DND-41 (cell line): ENCODE measurements around the gene TFG.

Experiments used
- EZH2 ChIP-seq: IDR thresholded peaks from 3 replicates; pipeline ENCODE4 v1.6.1; 2012; ENCODE audit warnings: borderline replicate concordance, low read depth, mild to moderate bottlenecking, moderate library complexity, low read length, inconsistent platforms; ENCODE audit not compliant: severe bottlenecking
- TF ChIP-seq, protein P1 (sequence below): IDR thresholded peaks from 2 replicates; pipeline ENCODE4 v1.5.1; 2012; ENCODE audit warnings: borderline replicate concordance, low read length, moderate library complexity, mild to moderate bottlenecking; ENCODE audit not compliant: poor library complexity, severe bottlenecking; ENCODE audit errors: extremely low read depth

DNA sequence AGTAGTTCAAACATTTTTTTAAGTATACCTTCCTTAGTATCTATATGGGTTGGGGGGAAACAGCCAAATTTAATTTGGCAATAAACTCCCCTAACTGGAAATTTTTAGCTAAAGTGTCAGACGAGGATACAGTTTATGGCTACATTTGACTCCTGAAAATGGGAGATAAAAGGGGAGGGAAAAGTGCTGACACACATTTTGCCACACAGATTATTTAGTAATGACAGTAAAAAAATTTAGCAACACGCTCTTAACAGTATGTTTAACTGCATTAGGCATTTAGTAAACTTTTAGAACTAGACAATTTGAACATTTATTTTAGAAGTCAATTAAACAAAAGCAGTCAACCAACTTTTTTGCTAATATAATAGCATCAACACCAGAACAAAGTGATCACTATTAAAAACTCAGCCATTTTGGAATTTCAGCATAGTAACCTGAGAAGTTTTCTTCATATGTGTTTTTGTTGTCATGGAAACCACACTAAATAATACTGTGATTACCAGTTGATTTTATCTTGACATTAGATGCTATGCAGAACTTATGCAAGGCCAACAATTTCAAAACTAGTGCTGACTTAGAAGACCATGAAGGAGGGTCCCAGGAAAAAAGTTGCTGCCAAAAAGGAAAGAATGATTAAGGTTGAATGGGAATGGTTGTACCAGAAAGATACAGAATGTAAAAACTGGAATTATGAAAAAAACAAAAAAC lies 47.0 kb upstream of the TFG start:
- TF ChIP-seq, protein P1, sequence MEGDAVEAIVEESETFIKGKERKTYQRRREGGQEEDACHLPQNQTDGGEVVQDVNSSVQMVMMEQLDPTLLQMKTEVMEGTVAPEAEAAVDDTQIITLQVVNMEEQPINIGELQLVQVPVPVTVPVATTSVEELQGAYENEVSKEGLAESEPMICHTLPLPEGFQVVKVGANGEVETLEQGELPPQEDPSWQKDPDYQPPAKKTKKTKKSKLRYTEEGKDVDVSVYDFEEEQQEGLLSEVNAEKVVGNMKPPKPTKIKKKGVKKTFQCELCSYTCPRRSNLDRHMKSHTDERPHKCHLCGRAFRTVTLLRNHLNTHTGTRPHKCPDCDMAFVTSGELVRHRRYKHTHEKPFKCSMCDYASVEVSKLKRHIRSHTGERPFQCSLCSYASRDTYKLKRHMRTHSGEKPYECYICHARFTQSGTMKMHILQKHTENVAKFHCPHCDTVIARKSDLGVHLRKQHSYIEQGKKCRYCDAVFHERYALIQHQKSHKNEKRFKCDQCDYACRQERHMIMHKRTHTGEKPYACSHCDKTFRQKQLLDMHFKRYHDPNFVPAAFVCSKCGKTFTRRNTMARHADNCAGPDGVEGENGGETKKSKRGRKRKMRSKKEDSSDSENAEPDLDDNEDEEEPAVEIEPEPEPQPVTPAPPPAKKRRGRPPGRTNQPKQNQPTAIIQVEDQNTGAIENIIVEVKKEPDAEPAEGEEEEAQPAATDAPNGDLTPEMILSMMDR, result no peak
- no peak for TF ChIP-seq EZH2
